Measurements from ENCODE around the gene NOTCH1.
"Not testable (repeated sequence)": the region's sequence is repeated elsewhere in the genome, so short reads cannot be mapped to it uniquely, and the experiment has no call there.

The NOTCH1 gene

DNA sequence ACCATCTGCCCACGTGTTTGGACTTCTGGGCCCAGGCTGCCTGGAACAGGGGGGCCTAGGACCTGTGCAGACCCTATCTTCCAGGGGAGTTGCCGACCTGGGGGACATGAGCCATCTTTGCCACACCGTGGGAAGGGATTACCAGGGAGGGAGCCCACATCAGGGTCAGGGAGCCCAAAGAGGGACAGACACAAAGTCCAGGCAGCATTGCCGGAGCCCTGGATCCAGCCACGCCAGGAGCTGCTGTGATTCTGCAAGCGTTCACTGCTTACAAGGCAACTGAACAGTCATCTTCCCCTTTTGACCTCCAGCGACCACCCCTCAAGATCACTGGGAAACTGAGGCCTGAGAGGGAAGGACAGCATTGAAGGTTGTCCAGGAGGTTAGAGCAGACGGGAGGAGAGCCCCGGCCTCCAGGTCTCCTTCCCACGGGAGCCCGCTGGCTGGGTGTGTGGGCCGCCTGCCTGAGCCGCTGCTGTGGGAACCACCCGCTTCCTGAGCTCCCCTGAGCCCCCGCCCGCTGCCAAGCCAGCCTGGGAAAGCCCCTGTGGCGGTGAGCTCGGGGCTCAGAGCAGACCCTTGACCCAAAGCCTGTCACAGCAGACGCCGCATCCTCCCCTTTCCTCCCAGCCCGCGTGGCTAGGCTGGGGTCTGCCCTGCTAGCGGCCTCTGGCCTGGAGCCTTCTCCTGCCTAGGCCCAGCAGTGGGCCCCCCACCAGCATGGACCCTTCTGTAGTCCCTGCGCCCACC is 17.1 kb upstream of the NOTCH1 start:
- CTCF ChIA-PET, result interaction anchor here (0.5 to 1.3 kb wide), 2 partner anchors 76 to 246 kb away, joined by 3 to 4 read pairs; no protein-coding TSS in a partner anchor
- DNase-seq, result no peak
- peaks cover 3% of the 10 kb centered on the region for H3K4me1 Mint-ChIP-seq
- H3K27me3 Mint-ChIP-seq, result peaks cover 40% of the 10 kb centered on the region
- H3K4me3 Mint-ChIP-seq, result no peak overlapping the region
- no peaks in the 10 kb centered on the region for H3K36me3 Mint-ChIP-seq
- H3K9me3 Mint-ChIP-seq, result peaks cover 19% of the 10 kb centered on the region
- no peak overlapping the region for H3K27ac Mint-ChIP-seq

DNA sequence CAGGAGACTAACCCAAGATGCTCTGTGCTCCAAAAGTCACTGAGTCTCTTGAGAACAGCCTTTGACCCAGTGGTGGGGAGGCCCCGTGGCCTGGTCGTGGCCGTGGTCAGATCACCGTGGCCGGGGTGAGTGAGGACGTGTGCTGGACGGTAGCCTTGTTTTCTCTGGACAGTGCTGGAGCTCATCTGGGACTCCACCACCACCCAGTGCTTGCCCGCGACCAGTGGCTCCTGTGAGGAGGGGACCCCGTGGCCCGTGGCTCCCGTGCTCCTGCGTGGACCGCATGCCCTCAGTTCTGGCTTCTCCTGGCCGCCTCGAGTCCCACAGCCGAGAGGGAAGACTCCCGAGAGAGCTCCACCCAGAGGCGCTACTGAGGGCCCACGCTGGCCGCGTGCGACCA is 15.9 kb upstream of the NOTCH1 start:
- Mint-ChIP-seq H3K27me3 (peaks cover 45% of the 10 kb centered on the region), H3K36me3 (no peaks in the 10 kb centered on the region), H3K27ac (no peak overlapping the region), H3K9me3 (peaks cover 19% of the 10 kb centered on the region), H3K4me3 (no peak overlapping the region), H3K4me1 (peaks cover 3% of the 10 kb centered on the region)
- no peak for DNase-seq
- CTCF ChIA-PET, result interaction anchor here (0.8 kb wide), 1 partner anchor 10 kb away, joined by 3 read pairs; no protein-coding TSS in a partner anchor

GRCh38 chr9:136560586-136560985 is 14.7 kb upstream of the NOTCH1 start:
- CTCF ChIA-PET, result no interaction called here
- peaks cover 52% of the 10 kb centered on the region for H3K27me3 Mint-ChIP-seq
- no peaks in the 10 kb centered on the region for H3K36me3 Mint-ChIP-seq
- no peak overlapping the region for H3K4me3 Mint-ChIP-seq
- H3K27ac Mint-ChIP-seq, result no peak overlapping the region
- peaks cover 19% of the 10 kb centered on the region for H3K9me3 Mint-ChIP-seq
- no peak for DNase-seq
- H3K4me1 Mint-ChIP-seq, result peaks cover 3% of the 10 kb centered on the region

GRCh38 chr9:136559371-136559770 is 13.5 kb upstream of the NOTCH1 start:
- CTCF ChIA-PET, result not testable (repeated sequence)

DNA sequence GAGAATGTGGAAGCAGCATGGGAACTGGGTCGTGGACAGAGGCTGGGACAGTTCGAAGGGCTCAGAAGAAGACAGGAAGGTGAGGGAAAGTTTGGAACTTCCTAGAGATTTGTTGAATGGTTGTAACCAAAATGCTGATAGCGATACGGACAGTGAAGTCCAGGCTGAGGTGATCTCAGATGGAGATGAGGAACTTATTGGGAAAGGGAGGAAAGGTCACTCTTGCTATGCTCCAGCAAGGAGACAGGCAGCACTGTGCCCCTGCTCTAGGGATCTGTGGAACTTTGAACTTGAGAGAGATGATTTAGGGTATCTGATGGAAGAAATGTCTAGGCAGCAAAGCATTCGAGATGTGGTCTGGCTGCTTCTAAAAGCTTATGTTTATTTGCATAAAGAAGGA is 13.0 kb upstream of the NOTCH1 start:
- CTCF ChIA-PET, H3K4me1 Mint-ChIP-seq, H3K4me3 Mint-ChIP-seq, H3K36me3 Mint-ChIP-seq, DNase-seq, H3K27ac Mint-ChIP-seq: not testable (repeated sequence)
- H3K9me3 Mint-ChIP-seq, result peaks cover 19% of the 10 kb centered on the region
- H3K27me3 Mint-ChIP-seq, result peaks cover 61% of the 10 kb centered on the region

More at GRCh38 chr9:136559371-136559770, 13.5 kb upstream of the NOTCH1 start:
- not testable (repeated sequence) for DNase-seq, H3K36me3 Mint-ChIP-seq, H3K4me3 Mint-ChIP-seq, H3K27ac Mint-ChIP-seq, H3K4me1 Mint-ChIP-seq
- H3K9me3 Mint-ChIP-seq, result peaks cover 19% of the 10 kb centered on the region
- peaks cover 57% of the 10 kb centered on the region for H3K27me3 Mint-ChIP-seq

DNA sequence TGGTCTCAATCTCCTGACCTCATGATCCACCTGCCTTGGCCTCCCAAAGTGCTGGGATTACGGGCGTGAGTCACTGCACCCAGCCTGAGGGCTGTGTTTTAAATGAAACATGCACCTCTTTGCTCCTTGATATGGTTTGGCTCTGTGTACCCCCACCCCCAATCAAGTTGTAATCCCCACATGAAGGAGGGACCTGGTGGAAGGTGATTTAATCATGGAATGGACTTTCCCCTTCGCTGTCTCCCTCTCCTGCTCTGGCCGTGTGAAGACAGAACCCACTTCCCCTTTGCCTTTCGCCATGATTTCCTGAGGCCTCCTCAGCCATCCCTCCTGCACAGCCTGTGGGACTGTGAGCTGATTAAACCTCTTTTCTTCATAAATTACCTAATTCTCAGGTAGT is 12.5 kb upstream of the NOTCH1 start:
- Mint-ChIP-seq H3K27me3 (peaks cover 61% of the 10 kb centered on the region), H3K4me1 (peaks cover 3% of the 10 kb centered on the region), H3K9me3 (peaks cover 19% of the 10 kb centered on the region), H3K27ac (no peak overlapping the region), H3K4me3 (no peak overlapping the region), H3K36me3 (no peaks in the 10 kb centered on the region)
- CTCF ChIA-PET, result no interaction called here
- DNase-seq, result no peak

DNA sequence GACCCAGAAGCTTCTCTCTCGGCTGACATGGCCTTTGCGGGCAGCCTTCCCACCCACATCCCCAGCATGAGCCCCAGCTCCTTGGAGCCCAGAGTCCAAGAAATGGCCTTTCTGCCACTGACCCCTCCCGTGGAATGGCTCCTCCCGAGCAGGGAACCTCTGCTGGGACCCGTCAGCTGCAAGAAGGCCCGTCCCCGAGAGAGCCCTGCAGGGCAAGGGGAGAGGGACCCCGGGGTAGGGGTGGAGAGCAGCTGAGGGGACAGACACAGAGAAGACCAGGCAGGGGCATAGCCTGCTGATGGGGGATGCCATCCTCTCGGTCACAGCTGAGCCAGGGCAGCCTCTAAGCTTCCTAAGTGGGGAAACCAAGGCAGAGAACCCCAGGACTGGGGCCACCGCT is 11.2 kb upstream of the NOTCH1 start:
- H3K27me3 Mint-ChIP-seq, result peaks cover 61% of the 10 kb centered on the region
- no peak for DNase-seq
- no peak overlapping the region for H3K27ac Mint-ChIP-seq
- peaks cover 19% of the 10 kb centered on the region for H3K9me3 Mint-ChIP-seq
- CTCF ChIA-PET, result interaction anchor here (0.8 kb wide), 1 partner anchor 69 kb away, joined by 3 read pairs; no protein-coding TSS in a partner anchor
- H3K4me3 Mint-ChIP-seq, result no peak overlapping the region
- no peaks in the 10 kb centered on the region for H3K36me3 Mint-ChIP-seq
- H3K4me1 Mint-ChIP-seq, result peaks cover 8% of the 10 kb centered on the region

DNA sequence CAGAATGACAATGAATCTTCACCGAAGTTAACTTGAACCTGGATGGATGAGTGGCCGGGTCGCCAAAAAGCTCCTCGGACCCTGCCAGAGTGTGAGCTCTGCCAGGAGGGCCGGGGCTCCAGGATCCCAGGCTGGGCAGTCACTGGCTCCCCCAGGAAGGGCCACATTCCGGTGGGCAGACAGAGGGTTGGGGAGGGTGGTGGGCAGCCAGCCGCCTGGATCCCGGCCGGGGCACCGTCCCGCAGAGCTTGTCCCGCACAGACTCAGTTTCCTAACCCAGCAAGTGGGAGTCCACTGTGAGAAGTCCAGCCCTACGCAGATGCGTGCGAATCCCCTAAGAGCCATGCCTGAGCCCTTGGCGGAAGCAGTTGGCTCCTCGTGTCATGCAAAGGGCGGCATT is 10.3 kb upstream of the NOTCH1 start:
- Mint-ChIP-seq H3K36me3 (peaks cover 2% of the 10 kb centered on the region), H3K4me3 (no peak overlapping the region), H3K4me1 (peaks cover 14% of the 10 kb centered on the region), H3K27ac (no peak overlapping the region), H3K9me3 (peaks cover 19% of the 10 kb centered on the region), H3K27me3 (peaks cover 68% of the 10 kb centered on the region)
- no peak for DNase-seq
- CTCF ChIA-PET, result no interaction called here

DNA sequence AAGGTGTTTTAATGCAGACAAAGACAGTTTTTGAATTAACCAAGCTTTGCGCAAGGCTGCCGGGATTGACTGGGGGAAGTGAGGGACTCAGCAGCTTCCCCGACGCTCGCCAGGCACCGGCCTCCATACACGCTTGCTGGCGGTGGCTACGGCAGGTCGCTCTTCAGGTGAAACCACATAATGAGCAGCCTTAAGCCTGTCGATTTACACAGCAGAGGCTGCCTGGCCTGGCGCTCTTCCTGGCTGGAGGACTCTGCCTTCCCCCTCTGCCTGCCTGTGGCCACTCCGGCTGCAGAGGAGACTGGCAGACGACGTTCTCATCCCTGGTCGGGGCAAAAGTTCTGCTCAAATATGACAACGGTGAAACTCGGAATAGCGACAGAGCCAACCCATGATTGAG is 9.0 kb upstream of the NOTCH1 start:
- peaks cover 20% of the 10 kb centered on the region for H3K4me1 Mint-ChIP-seq
- DNase-seq, result no peak
- H3K4me3 Mint-ChIP-seq, result no peak overlapping the region
- H3K9me3 Mint-ChIP-seq, result peaks cover 14% of the 10 kb centered on the region
- CTCF ChIA-PET, result no interaction called here
- peaks cover 75% of the 10 kb centered on the region for H3K27me3 Mint-ChIP-seq
- H3K36me3 Mint-ChIP-seq, result peaks cover 2% of the 10 kb centered on the region
- no peak overlapping the region for H3K27ac Mint-ChIP-seq

DNA sequence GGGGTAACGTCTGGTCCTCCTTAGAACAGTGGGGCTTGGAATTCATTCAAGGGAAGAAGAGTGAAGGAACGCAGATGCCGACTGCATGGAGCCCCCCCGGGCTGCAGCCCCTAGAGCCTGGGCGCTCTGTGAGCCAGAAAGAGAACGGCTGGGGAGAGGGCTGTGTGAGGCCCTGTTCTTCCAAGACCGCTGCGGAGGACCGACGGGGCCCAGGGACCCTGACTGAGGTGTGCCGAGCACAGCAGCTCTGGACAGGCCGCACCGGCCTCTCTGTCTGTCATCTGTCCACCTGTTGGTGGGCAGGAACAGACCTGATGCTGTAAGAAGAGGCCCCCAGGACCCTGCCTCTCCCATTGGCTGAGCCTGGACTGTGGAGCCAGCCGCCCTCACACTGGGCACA is 7.7 kb upstream of the NOTCH1 start:
- Mint-ChIP-seq H3K27me3 (peaks cover 66% of the 10 kb centered on the region), H3K27ac (no peak overlapping the region), H3K4me1 (peaks cover 20% of the 10 kb centered on the region), H3K4me3 (no peak overlapping the region), H3K36me3 (peaks cover 2% of the 10 kb centered on the region), H3K9me3 (peaks cover 1% of the 10 kb centered on the region)
- no peak for DNase-seq
- CTCF ChIA-PET, result no interaction called here

DNA sequence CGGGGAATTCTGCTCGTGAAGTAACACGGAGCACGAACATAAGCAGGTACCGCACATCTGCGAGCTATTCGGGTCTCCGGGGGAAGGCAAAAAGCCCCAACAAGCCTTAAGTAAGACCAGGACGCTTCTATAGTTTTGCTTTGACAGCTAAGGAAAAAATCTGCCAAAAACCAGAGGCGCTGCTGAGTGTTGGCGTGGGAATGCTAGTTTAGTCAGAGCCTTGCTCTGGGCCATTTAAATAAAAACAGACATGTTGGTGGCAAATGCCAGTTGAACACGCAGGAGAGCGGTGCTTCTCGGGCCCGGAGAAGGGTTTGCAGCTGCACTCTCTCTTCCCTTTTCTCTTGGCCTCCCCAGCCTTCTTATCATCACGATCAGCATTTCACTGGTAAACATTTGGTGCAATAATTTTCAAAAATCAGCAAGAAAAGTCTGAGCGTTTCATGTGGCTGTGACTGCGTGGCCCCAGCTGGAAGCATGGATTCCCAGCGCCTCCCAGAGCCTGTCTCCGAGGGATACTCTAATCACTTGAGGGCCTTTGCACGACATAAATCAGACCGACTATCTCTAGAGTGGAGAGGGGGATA is 6.4 kb upstream of the NOTCH1 start:
- H3K4me1 Mint-ChIP-seq, result peaks cover 20% of the 10 kb centered on the region
- no peak overlapping the region for H3K27ac Mint-ChIP-seq
- H3K9me3 Mint-ChIP-seq, result no peaks in the 10 kb centered on the region
- DNase-seq, result no peak
- H3K4me3 Mint-ChIP-seq, result no peak overlapping the region
- CTCF ChIA-PET, result no interaction called here
- peaks cover 65% of the 10 kb centered on the region for H3K27me3 Mint-ChIP-seq
- peaks cover 2% of the 10 kb centered on the region for H3K36me3 Mint-ChIP-seq

DNA sequence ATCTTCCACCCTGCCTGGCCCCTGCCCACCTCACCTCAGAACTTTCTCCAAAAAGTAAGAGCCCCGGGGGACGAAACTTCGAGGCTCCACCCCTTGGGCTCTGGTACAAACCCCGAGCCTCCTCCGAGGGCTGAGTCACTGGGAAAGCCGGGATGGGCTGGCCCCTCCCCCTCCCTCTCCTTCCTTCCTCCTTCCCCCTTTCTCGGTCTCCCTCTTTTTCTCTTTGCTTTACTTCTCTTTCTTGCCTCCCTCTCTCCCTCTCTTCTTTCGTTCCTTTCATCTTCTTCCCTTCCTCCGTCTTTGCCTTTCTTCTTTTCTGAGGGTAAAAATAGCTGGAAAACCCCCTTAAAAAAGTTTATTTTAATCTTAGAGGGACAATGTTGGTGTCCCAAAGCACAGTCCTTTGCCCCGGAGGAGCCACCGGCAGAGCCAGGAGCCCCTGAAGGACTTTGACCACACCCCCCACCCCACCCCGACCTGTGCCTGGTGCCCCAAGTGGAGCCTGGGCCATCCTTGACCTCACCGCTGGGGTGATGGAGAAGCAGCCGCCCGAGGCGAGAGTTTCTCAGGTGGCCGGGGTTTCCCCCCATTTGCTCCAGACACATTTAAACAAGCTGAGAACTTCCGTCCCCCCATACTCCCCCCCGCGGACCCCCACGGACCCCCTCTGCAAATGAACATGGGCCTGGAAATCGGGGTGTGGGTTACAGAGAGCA is 5.7 kb upstream of the NOTCH1 start:
- no peak for DNase-seq
- Mint-ChIP-seq H3K9me3 (no peaks in the 10 kb centered on the region), H3K4me3 (no peak overlapping the region), H3K36me3 (peaks cover 2% of the 10 kb centered on the region), H3K4me1 (peaks cover 26% of the 10 kb centered on the region), H3K27ac (no peak overlapping the region), H3K27me3 (peaks cover 59% of the 10 kb centered on the region)
- CTCF ChIA-PET, result no interaction called here

DNA sequence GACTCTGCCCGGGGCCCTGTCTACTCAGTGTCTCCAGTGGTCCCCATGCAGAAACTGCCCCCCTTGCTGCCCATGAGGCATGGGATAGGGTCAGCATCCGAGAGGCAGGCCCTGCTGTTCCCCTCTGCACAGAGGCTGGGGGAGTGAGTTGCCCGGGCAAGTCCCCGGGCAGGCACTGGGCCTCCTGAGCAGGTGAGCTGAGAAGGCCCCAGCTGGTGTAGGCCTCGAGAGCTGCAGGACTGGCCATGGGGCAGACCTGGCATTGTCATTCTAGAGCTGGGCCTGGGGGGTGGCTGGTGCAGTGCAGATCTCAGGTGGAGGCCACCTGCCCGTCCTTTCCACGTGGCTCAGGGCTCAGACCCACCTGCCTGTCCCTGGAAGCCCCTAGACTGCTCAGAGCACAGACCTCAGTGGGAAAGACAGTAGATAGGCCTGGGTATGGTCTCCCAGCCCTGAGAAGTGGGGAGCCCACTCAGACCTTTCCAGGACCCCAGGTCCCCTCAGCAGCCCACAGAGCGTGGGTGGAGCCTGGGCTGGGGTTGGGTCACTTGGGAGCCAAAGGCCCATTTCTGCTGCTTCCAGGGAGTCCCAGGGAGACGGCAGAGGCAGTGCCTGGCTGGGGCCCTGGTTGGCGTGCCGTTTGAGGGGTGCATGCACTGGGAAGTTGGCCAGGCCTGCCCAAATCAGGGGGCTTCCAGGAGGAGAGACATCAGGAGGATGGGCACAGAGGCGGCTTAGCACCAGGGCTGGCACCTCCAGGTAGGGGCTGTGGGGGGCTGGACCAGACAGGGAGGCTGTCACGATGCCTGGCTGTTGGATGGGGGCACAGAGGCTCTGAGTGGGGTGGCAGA is 4.8 kb upstream of the NOTCH1 start:
- no peak overlapping the region for H3K4me3 Mint-ChIP-seq

More for the DNA sequence above, 4.8 kb upstream of the NOTCH1 start:
- CTCF ChIA-PET, result no interaction called here
- DNase-seq, result no peak
- Mint-ChIP-seq H3K36me3 (peaks cover 2% of the 10 kb centered on the region), H3K4me1 (peaks cover 26% of the 10 kb centered on the region), H3K9me3 (no peaks in the 10 kb centered on the region), H3K27me3 (peaks cover 53% of the 10 kb centered on the region), H3K27ac (no peak overlapping the region)
